ENCODE measurements around the gene DYNLT2. TPM values are rescaled to one million over a fixed set of nuclear protein-coding genes. Genes with fewer than 3 reads are reported as not detected.
A peak's percentile ranks its signal among the peaks of the same experiment; 100 is the strongest.

Gene DYNLT2
- total and polyA plus RNA-seq, 2 of the 13 experiments (the other 11 are each of a cell fraction or from before 2014, with no cell fraction given), result 2.1 to 4.3 TPM

- TF ChIP-seq SIN3B (IDR thresholded peaks at IDR 0.05; ENCODE audit: low read length), result no peak
- no peak for TF ChIP-seq ZKSCAN1 (IDR thresholded peaks at IDR 0.05; ENCODE audit: low read length)
- no peak for TF ChIP-seq ZNF781 (CRISPR knock-in tag; IDR thresholded peaks at IDR 0.05; ENCODE audit: borderline replicate concordance, not compliant biosample characterization)
- TF ChIP-seq NR3C1 (CRISPR knock-in tag; IDR thresholded peaks at IDR 0.05), result no peak
- no peak for TF ChIP-seq ZNF550 (CRISPR knock-in tag; IDR thresholded peaks at IDR 0.05; ENCODE audit: borderline replicate concordance)
- TF ChIP-seq ZNF331 (CRISPR knock-in tag; IDR thresholded peaks at IDR 0.05), result peak; percentile 69
- TF ChIP-seq KAT7 (CRISPR knock-in tag; IDR thresholded peaks at IDR 0.05; ENCODE audit: borderline replicate concordance), result no peak; the same call in 1 of the 2 replicates
- no peak for TF ChIP-seq ZNF326 (CRISPR knock-in tag; IDR thresholded peaks at IDR 0.05; ENCODE audit: borderline replicate concordance)
- TF ChIP-seq ZNF567 (CRISPR knock-in tag; IDR thresholded peaks at IDR 0.05; ENCODE audit: borderline replicate concordance), result no peak
- peak; percentile 40; the same call in 1 of the 2 replicates for TF ChIP-seq KDM4B (CRISPR knock-in tag; IDR thresholded peaks at IDR 0.05)
- TF ChIP-seq HNF4G (IDR thresholded peaks at IDR 0.05; ENCODE audit: borderline replicate concordance, low read depth, low read length), result peak; percentile 71; the same call in 1 of the 2 replicates
- TF ChIP-seq HNF4G (CRISPR knock-in tag; IDR thresholded peaks at IDR 0.05; ENCODE audit: borderline replicate concordance, low read depth), result no peak
- no peak for TF ChIP-seq ZMAT5 (CRISPR knock-in tag; IDR thresholded peaks at IDR 0.05; ENCODE audit: borderline replicate concordance, low read depth)
- TF ChIP-seq SMARCE1 (IDR thresholded peaks at IDR 0.05; ENCODE audit: borderline replicate concordance), result no peak
- TF ChIP-seq SOX13 (IDR thresholded peaks at IDR 0.05), result peak; percentile 59; the same call in 1 of the 2 replicates
- TF ChIP-seq SOX13 (CRISPR knock-in tag; conservative IDR thresholded peaks at IDR 0.05 in 1 of 2, IDR thresholded peaks at IDR 0.05 in 1 of 2), result peak in 1 of 2 experiments; percentile 95; a peak in 2 of 4 replicates
- 0 out of 2 replicates have a peak, but pooled peaks have one; percentile 5 for TF ChIP-seq PAX8 (CRISPR knock-in tag; IDR thresholded peaks at IDR 0.05; ENCODE audit: borderline replicate concordance)
- TF ChIP-seq, protein P1, sequence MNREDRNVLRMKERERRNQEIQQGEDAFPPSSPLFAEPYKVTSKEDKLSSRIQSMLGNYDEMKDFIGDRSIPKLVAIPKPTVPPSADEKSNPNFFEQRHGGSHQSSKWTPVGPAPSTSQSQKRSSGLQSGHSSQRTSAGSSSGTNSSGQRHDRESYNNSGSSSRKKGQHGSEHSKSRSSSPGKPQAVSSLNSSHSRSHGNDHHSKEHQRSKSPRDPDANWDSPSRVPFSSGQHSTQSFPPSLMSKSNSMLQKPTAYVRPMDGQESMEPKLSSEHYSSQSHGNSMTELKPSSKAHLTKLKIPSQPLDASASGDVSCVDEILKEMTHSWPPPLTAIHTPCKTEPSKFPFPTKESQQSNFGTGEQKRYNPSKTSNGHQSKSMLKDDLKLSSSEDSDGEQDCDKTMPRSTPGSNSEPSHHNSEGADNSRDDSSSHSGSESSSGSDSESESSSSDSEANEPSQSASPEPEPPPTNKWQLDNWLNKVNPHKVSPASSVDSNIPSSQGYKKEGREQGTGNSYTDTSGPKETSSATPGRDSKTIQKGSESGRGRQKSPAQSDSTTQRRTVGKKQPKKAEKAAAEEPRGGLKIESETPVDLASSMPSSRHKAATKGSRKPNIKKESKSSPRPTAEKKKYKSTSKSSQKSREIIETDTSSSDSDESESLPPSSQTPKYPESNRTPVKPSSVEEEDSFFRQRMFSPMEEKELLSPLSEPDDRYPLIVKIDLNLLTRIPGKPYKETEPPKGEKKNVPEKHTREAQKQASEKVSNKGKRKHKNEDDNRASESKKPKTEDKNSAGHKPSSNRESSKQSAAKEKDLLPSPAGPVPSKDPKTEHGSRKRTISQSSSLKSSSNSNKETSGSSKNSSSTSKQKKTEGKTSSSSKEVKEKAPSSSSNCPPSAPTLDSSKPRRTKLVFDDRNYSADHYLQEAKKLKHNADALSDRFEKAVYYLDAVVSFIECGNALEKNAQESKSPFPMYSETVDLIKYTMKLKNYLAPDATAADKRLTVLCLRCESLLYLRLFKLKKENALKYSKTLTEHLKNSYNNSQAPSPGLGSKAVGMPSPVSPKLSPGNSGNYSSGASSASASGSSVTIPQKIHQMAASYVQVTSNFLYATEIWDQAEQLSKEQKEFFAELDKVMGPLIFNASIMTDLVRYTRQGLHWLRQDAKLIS (CRISPR knock-in tag; IDR thresholded peaks at IDR 0.05), result 0 out of 2 replicates have a peak, but pooled peaks have one; percentile 34
- TF ChIP-seq ZNF367 (CRISPR knock-in tag; IDR thresholded peaks at IDR 0.05; ENCODE audit: borderline replicate concordance), result no peak
- no peak for TF ChIP-seq ZNF709 (CRISPR knock-in tag; IDR thresholded peaks at IDR 0.05)
- TF ChIP-seq KLF16 (CRISPR knock-in tag; IDR thresholded peaks at IDR 0.05), result peak in 1 of 2 experiments; percentile 82; a peak in 2 of 4 replicates
- no peak for TF ChIP-seq PCBP2 (optimal IDR thresholded peaks at IDR 0.05; ENCODE audit: low read depth, low read length, poor library complexity, severe bottlenecking)
- peak; percentile 45; the same call in 1 of the 2 replicates for TF ChIP-seq ZNF264 (CRISPR knock-in tag; IDR thresholded peaks at IDR 0.05)
- TF ChIP-seq CEBPG (CRISPR knock-in tag; IDR thresholded peaks at IDR 0.05), result peak; percentile 43
- TF ChIP-seq GATA4 (IDR thresholded peaks at IDR 0.05; ENCODE audit: borderline replicate concordance, low read depth), result no peak
These were observed 48.1 kb upstream of the DYNLT2 start (continued) for GRCh38 chr6:169799474-169799926.

All from HepG2 (cell line).